CD4-positive, alpha-beta T cell treated with Interleukin-1 beta for 1 hour (primary cell): ENCODE data around the gene ABCD3.
"Not testable (repeated sequence)": the region's sequence is repeated elsewhere in the genome, so short reads cannot be mapped to it uniquely, and the experiment has no call there.

Experiments
- DNase-seq, 2 donors: peaks; one replicate each; pipeline ENCODE4 v3.0.0-alpha.2; 2020 to 2022

ABCD3 gene

GRCh38 chr1:94553931-94554330 is 135.7 kb downstream of the ABCD3 start:
- no peak for DNase-seq

GRCh38 chr1:94554580-94554979 is 136.4 kb downstream of the ABCD3 start:
- DNase-seq: no peak

- DNase-seq: no peak
Observed at GRCh38 chr1:94555091-94555490, 136.9 kb downstream of the ABCD3 start.

GRCh38 chr1:94559921-94560320 is 141.7 kb downstream of the ABCD3 start:
- DNase-seq: no peak

GRCh38 chr1:94560333-94560732 is 142.1 kb downstream of the ABCD3 start:
- no peak for DNase-seq

- no peak for DNase-seq
Observed at GRCh38 chr1:94562519-94563260, 144.5 kb downstream of the ABCD3 start.

- DNase-seq: no peak
Observed at GRCh38 chr1:94565901-94566300, 147.7 kb downstream of the ABCD3 start.

- not testable (repeated sequence) for DNase-seq
Observed at GRCh38 chr1:94566436-94566835, 148.2 kb downstream of the ABCD3 start.

GRCh38 chr1:94567975-94568607 is 149.9 kb downstream of the ABCD3 start:
- not testable (repeated sequence) for DNase-seq
